ENCODE data around the gene LIN9. TPM values are rescaled to one million over a fixed set of nuclear protein-coding genes. Genes with fewer than 3 reads are reported as not detected.

LIN9 gene
- total and polyA plus RNA-seq, 2 of the 13 experiments (the other 11 are each of a cell fraction or from before 2014, with no cell fraction given), result 3.0 to 10.0 TPM

GRCh38 chr1:226220473-226221189 lies 88.3 kb downstream of the LIN9 start:
- Histone ChIP-seq H3K9ac (ENCODE audit: insufficient read depth, low read depth, low read length) (peak overlapping the region; percentile 7), H3K9me3 (ENCODE audit: low read length) (no peaks in the 10 kb centered on the region), H3K4me3 (replicated peaks in 1 of 3; ENCODE audit: insufficient read depth in 1 of 3, low read depth in 2 of 3, low read length in 3 of 3) (peak overlapping the region in 2 of 3 experiments; percentile 12 to 47; a peak in 2 of 6 replicates), H2AFZ (ENCODE audit: low read length) (peak overlapping the region; percentile 42), H3K4me1 (ENCODE audit: insufficient read depth, low read length) (peaks cover 63% of the 10 kb centered on the region), H3K79me2 (ENCODE audit: insufficient read depth, low read length) (no peaks in the 10 kb centered on the region), H3K4me2 (ENCODE audit: low read depth, low read length) (peak overlapping the region; percentile 70), H3K27me3 (ENCODE audit: control insufficient read depth in 1 of 2, insufficient read depth in 2 of 2, low read length in 2 of 2) (no peaks in the 10 kb centered on the region; a peak in 1 of 5 replicates), H3K36me3 (replicated peaks in 1 of 2; ENCODE audit: control insufficient read depth in 1 of 2, insufficient read depth in 2 of 2, low read length in 2 of 2) (peaks cover 0 to under 1% of the 10 kb centered on the region in 2 experiments; a peak in 1 of 5 replicates), H4K20me1 (ENCODE audit: insufficient read depth, low read length) (no peaks in the 10 kb centered on the region), H3K27ac (ENCODE audit: extremely low read length, insufficient read depth, low read length) (no peak overlapping the region)
- TF ChIP-seq ZMYM4 (CRISPR knock-in tag; IDR thresholded peaks at IDR 0.05) (no peak), STAG1 (CRISPR knock-in tag; IDR thresholded peaks at IDR 0.05) (0 out of 2 replicates have a peak, but pooled peaks have one; percentile 4), ZNF770 (CRISPR knock-in tag; IDR thresholded peaks at IDR 0.05) (0 out of 2 replicates have a peak, but pooled peaks have one; percentile 33), ZFY (CRISPR knock-in tag; IDR thresholded peaks at IDR 0.05) (peak; percentile 27; the same call in 1 of the 2 replicates), ZFP1 (CRISPR knock-in tag; IDR thresholded peaks at IDR 0.05) (no peak), CTCF (CRISPR knock-in tag; IDR thresholded peaks at IDR 0.05) (peak; percentile 39; the same call in 1 of the 2 replicates), ZNF362 (CRISPR knock-in tag; IDR thresholded peaks at IDR 0.05; ENCODE audit: borderline replicate concordance) (peak; percentile 23; the same call in 1 of the 2 replicates), BRCA1 (CRISPR knock-in tag; IDR thresholded peaks at IDR 0.05) (no peak), ZNF777 (CRISPR knock-in tag; IDR thresholded peaks at IDR 0.05) (0 out of 2 replicates have a peak, but pooled peaks have one; percentile 42)
- WGBS (ENCODE audit: low lambda C conversion rate), result 4% methylated on average over 11 of the region's 11 CpGs
- in situ Hi-C loops (cut with HindIII; ENCODE audit: extremely low pct_ligation_motif_present, low pct_unique_long_range_greater_than_20kb) (no loop called here), intact Hi-C loops (cut with micrococcal nuclease; ENCODE audit: unreplicated experiment) (loop anchor here (2.0 kb wide), 1 partner anchor 20 kb away; no protein-coding TSS in a partner anchor)
- no peak for FAIRE-seq
- CTCF ChIA-PET (ENCODE audit: low intra/inter-chr PET ratio, low total read pairs), result no interaction called here
- no TSS peak for BruUV-seq (replicated peaks)
- POLR2A ChIA-PET, result no interaction called here
- ATAC-seq, result no peak
- no peak for DNase-seq (ENCODE audit: low spot score)
